Peyer's patch (tissue), 4 donors: ENCODE results near the gene TRAF5. TPM values are rescaled to one million over a fixed set of nuclear protein-coding genes. Genes with fewer than 3 reads are reported as not detected.

ENCODE experiments used
- DNase-seq, 3 donors: peaks; one replicate each; pipeline ENCODE4 v3.0.0-alpha.2; 2017 to 2019
- H3K27ac ChIP-seq, 4 donors: fragments of 200-600 bp; sonication (generic); one replicate each; pipeline ENCODE4 v1.5.1; 2016 to 2019
- H3K27me3 ChIP-seq, 2 donors: fragments of 200-600 bp; sonication (generic); one replicate each; pipeline ENCODE4 v1.5.1; 2019
- H3K36me3 ChIP-seq, 3 donors: fragments of 200-600 bp; sonication (generic); one replicate each; pipeline ENCODE4 v1.5.1; 2016 to 2019
- H3K4me1 ChIP-seq, 4 donors: fragments of 200-600 bp; sonication (generic); one replicate each; pipeline ENCODE4 v1.5.1; 2016 to 2019
- H3K4me3 ChIP-seq, 4 donors: fragments of 200-600 bp; sonication (generic); 1 replicate in 3 of 4; 2 replicates in 1 of 4; pipeline ENCODE4 v1.5.1; 2016 to 2019; ENCODE audit warnings: mild to moderate bottlenecking in 1 of 4
- H3K9me3 ChIP-seq, 4 donors: fragments of 200-600 bp; sonication (generic); one replicate each; pipeline ENCODE4 v1.5.1; 2016 to 2019; ENCODE audit warnings: mild to moderate bottlenecking in 1 of 4
- CTCF ChIP-seq, 6 experiments: fragments of 450-650 bp in 4 of 6; fragments of 200-600 bp in 2 of 6; sonication (generic) in 1 of 6; IDR thresholded peaks; one replicate each; pipeline ENCODE4 v1.5.1; 2017 to 2019; ENCODE audit warnings: antibody characterized with exemption in 6 of 6, mild to moderate bottlenecking in 3 of 6, moderate library complexity in 1 of 6
- POLR2A ChIP-seq, 2 donors: fragments of 450-650 bp; IDR thresholded peaks; one replicate each; pipeline ENCODE4 v1.5.1; 2017; ENCODE audit warnings: antibody characterized with exemption in 2 of 2, mild to moderate bottlenecking in 2 of 2, moderate library complexity in 2 of 2
- total RNA-seq, 4 donors: library from RNA; depleted of rRNA; stranded (reverse); fragments of >200 nt; gene quantifications; one replicate each; pipeline ENCODE4 v1.1.0, GENCODE V29; 2016

The TRAF5 gene
- total RNA-seq, 4 donors from 2014 or later, result 10.9 to 98.2 (median 24.9) TPM

- Histone ChIP-seq H3K27ac (no peak overlapping the region), H3K9me3 (no peaks in the 10 kb centered on the region), H3K36me3 (peaks cover 0 to 39% (median 0%) of the 10 kb centered on the region in 3 donors), H3K4me1 (peaks cover 0 to 17% (median 5%) of the 10 kb centered on the region in 4 donors), H3K27me3 (no peaks in the 10 kb centered on the region), H3K4me3 (no peak overlapping the region)
- TF ChIP-seq POLR2A (IDR thresholded peaks at IDR 0.05) (no peak), CTCF (IDR thresholded peaks at IDR 0.05) (no peak)
- no peak for DNase-seq
These were observed 30.2 kb downstream of the TRAF5 start for GRCh38 chr1:211356723-211357407.

DNA sequence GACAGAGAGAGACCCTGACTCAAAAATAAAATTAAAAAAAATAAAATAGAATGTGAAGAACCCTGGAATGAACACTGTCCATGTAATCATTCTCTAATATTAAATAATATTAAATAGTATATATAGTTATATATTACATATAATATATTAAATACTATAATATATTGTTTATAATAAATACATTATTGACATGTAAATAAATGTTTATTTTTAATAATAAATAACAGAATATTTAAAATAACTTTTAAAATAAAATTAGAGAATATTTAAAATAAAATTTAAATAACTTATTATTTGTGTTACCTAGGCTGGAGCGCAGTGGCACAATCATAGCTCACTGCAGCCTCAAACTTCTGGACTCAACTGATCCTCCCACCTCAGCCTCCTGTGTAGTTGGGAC, 32.1 kb downstream of the TRAF5 start:
- H3K27ac ChIP-seq, result no peak overlapping the region
- no peaks in the 10 kb centered on the region for H3K9me3 ChIP-seq
- no peak for DNase-seq
- no peak for TF ChIP-seq CTCF (IDR thresholded peaks at IDR 0.05)
- no peak for TF ChIP-seq POLR2A (IDR thresholded peaks at IDR 0.05)
- no peak overlapping the region for H3K4me3 ChIP-seq
- no peaks in the 10 kb centered on the region for H3K27me3 ChIP-seq
- no peaks in the 10 kb centered on the region for H3K4me1 ChIP-seq
- H3K36me3 ChIP-seq, result peaks cover 0 to 39% (median 0%) of the 10 kb centered on the region in 3 donors

- H3K36me3 ChIP-seq, result peaks cover 0 to 39% (median 0%) of the 10 kb centered on the region in 3 donors
- H3K27ac ChIP-seq, result no peak overlapping the region
These were observed 33.2 kb downstream of the TRAF5 start for GRCh38 chr1:211359876-211360275.

GRCh38 chr1:211361202-211361601, 34.6 kb downstream of the TRAF5 start:
- Histone ChIP-seq H3K9me3 (no peaks in the 10 kb centered on the region), H3K4me3 (no peak overlapping the region), H3K27me3 (no peaks in the 10 kb centered on the region), H3K27ac (no peak overlapping the region), H3K36me3 (peaks cover 0 to 50% (median 0%) of the 10 kb centered on the region in 3 donors), H3K4me1 (no peaks in the 10 kb centered on the region)
- TF ChIP-seq CTCF (IDR thresholded peaks at IDR 0.05) (no peak), POLR2A (IDR thresholded peaks at IDR 0.05) (no peak)
- DNase-seq, result no peak

More at GRCh38 chr1:211359876-211360275, 33.2 kb downstream of the TRAF5 start:
- Histone ChIP-seq H3K4me1 (no peaks in the 10 kb centered on the region), H3K27me3 (no peaks in the 10 kb centered on the region), H3K4me3 (no peak overlapping the region), H3K9me3 (no peaks in the 10 kb centered on the region)
- no peak for DNase-seq
- TF ChIP-seq CTCF (IDR thresholded peaks at IDR 0.05), result no peak
- no peak for TF ChIP-seq POLR2A (IDR thresholded peaks at IDR 0.05)

DNA sequence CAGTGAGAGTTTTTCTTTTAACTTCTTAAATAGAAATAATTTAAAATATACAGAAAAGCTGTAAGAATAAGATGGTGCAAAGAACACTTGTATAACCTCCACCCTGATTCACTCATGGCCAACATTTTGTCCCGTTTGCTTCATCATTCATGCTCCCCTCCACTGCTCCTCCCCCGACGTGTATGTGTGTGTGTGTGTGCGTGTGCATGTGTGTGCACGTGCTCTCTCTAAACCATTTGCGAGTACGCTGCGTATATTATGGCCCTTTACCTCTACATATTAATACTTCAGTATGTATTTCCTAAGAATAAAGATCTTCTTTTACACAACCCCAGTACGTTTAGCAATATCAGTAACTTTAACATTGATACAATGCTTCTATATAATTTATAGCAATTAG, 43.0 kb downstream of the TRAF5 start:
- H3K27ac ChIP-seq, result no peak overlapping the region
- TF ChIP-seq CTCF (IDR thresholded peaks at IDR 0.05) (no peak), POLR2A (IDR thresholded peaks at IDR 0.05) (no peak)
- H3K4me3 ChIP-seq, result no peak overlapping the region
- H3K4me1 ChIP-seq, result no peaks in the 10 kb centered on the region
- no peak for DNase-seq
- H3K9me3 ChIP-seq, result no peaks in the 10 kb centered on the region
- H3K36me3 ChIP-seq, result peaks cover 0 to 35% (median 0%) of the 10 kb centered on the region in 3 donors
- H3K27me3 ChIP-seq, result no peaks in the 10 kb centered on the region
